ENCODE results near the gene CLRN3.

CLRN3 gene

DNA sequence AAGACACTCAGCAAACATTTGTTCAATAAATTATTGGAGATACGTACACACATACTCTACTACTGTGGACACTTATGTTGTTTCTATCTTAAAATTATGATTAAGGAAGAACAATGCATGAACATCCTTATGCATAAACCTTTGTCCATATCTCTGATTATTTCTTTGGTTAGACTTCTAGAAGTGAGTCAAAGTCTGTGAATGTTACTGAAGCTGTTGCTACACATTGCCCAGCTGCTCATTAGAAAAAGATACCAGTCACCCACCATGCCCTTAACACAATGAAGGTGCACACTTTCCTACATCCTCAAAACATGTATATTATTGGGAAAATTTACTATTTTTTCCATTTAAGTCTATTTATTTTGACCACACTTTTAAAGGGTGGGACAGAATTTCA lies 1.4 kb upstream of the CLRN3 start:
- DNase-seq = no peak

DNA sequence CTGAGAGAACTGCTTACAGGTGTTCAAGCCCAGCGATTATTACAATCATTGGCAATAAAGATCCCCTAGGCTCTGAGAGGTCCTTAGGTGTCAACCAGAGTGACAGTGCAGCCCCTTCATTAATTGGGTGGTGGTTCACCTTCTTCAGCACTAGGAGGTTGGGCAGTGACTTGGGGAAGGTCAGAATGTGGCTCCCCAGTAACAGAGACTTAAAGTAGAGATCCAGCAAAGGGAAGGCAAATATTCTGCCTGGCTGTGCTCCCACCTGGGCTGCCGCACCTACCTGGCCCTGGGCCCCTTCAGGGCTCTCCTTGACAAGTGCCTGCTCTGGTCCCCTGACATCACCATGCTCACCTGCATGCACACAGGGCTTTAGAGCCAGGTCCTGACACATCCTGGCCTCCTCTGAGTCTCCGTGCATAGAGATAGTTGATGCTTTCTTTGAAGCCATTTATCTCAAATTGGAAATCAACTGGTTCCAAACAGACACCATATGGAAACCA lies 1.9 kb downstream of the CLRN3 start:
- DNase-seq = no peak

GRCh38 chr10:127890216-127890615 lies 2.5 kb downstream of the CLRN3 start:
- no peak for DNase-seq

DNA sequence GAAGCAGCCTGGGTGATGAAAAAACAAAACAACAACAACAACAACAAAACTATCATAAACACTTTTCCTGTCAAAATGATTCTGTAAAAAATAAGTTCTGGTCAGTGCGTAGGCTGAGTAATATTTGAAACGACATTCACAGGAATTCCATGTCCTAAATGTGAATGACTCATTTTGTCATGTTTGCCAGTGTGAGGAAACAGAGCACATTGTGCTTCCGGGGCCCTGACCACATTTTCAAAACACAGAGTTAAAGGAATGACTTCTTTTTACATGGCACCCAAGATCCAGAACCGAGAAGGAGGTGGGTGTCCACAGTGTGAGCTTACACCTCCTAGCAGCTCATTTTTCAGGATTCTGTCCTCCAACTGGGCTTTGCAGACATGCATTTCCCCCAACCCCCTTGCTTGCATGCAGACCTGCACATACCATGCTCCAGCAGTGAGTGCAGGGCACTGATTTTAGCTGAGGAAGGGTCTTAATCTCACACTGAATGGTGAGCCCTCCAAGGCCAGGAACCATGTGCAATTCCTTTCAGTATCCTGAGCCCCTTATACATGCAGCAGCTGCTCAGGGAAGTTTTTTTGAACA lies 3.0 kb downstream of the CLRN3 start:
- DNase-seq = no peak

- DNase-seq = no peak
Measured at GRCh38 chr10:127888521-127889312, 4.0 kb downstream of the CLRN3 start.

DNA sequence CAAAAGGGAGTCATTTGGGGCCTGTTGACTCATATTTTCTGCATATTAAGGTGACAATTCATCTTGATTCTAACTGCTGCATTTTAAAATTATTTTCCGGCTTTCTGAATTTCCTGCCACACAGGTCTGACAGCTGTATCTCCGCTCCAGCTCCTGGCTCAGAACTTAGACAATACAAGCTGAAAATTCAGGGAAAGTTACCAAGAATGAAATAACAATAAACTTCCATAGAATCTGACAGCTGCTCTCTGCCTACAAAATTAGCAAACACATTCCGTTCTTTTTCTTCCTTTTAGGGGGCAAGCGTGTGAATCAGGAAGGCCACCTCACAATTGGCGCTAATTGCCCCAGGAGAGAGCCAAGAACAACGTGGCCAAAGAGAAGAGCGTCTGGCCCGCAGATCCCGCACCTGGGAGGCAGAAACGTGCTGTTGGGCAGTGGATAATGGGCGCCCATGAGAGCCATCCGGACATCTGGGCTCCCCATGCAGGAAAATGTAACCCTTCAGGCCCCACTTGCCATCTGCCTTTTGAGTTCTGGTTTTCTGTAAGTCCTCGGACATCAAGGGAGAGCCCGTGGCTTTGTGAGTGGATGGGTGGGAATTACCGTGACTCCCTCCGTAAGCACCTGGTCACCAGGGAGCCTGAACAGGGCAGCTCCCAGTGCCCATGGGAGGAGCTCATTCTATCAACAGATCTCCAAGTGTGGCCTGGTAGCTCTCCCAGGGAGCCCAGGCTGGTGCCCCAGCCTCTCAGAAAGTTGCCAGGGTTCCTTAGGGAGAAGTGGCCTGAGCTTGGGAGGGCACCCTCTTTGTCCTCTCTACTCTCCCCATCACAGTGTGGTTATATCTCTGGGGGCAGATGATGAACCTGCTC lies 5.0 kb downstream of the CLRN3 start:
- DNase-seq = no peak

GRCh38 chr10:127886371-127887051 lies 6.2 kb downstream of the CLRN3 start:
- DNase-seq = no peak

DNA sequence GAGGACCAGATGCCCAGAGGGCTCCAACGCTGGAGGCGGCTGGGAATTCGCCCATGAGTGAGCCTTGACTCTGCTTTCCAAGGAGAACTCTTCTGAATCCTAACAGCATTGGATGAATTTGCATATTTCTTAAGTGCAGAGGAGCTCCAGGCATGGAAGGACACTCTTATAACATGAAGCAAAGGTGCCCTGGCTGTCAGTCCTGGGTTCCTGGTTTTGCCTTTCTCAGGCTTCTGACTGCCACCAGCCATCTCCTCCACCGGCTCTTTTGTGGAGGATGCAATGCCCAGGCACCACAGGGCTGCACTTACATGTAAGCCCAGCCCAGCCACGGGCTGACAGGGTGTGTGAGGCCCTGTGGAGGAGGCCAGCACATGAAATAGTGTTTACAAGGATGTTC lies 8.2 kb downstream of the CLRN3 start:
- no peak for DNase-seq

DNA sequence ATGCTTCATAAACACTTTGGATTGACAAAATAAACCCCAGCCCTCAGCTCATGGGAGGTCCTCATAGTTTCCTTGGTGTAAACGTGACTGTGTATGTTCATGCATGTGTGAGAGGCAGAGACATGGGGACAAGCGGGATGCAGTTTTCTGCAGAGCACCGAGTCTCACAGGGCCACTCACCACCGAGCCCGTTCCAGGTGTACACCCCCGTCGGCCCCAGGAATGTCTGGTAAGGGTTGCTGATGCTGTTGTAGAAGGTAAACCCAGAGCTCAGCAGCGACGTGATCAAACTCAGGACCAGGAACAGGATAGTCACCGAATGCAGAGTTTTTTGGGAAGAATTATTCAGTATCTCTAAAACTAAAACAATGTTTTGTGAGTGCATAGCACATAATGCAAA lies 9.2 kb downstream of the CLRN3 start:
- no peak for DNase-seq

GRCh38 chr10:127882801-127883459 lies 9.8 kb downstream of the CLRN3 start:
- DNase-seq = no peak

- no peak for DNase-seq
Measured at GRCh38 chr10:127882391-127882790, 10.3 kb downstream of the CLRN3 start.

- DNase-seq = no peak
Measured at GRCh38 chr10:127881262-127881661, 11.5 kb downstream of the CLRN3 start.

DNA sequence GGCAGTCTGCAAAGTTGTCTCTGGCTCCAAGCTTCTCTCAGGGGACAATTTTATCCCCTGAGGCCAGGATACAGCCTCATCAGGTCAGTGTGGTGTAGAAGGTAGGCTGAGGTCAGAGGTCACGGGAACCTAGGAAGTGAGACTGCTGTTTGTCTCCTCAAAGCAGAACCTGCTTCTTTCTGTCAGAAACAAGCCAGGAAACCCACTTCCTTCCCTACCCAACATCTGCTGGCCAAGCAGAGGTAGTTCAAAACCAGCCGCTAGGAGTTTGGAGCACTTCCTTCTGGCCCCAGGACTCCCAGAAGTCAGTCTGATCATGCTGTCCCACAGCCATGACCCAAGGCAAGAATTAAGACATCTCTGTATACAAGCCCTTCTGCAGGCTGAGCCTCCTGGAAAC lies 12.2 kb downstream of the CLRN3 start:
- DNase-seq = no peak

GRCh38 chr10:127878475-127879055 lies 14.2 kb downstream of the CLRN3 start:
- no peak for DNase-seq

GRCh38 chr10:127877699-127878098 lies 15.0 kb downstream of the CLRN3 start:
- no peak for DNase-seq

GRCh38 chr10:127877116-127877515 lies 15.6 kb downstream of the CLRN3 start:
- DNase-seq = no peak

- no peak for DNase-seq
Measured at GRCh38 chr10:127875916-127876315, 16.8 kb downstream of the CLRN3 start.

- DNase-seq = no peak
Measured at GRCh38 chr10:127875449-127875765, 17.3 kb downstream of the CLRN3 start.

DNA sequence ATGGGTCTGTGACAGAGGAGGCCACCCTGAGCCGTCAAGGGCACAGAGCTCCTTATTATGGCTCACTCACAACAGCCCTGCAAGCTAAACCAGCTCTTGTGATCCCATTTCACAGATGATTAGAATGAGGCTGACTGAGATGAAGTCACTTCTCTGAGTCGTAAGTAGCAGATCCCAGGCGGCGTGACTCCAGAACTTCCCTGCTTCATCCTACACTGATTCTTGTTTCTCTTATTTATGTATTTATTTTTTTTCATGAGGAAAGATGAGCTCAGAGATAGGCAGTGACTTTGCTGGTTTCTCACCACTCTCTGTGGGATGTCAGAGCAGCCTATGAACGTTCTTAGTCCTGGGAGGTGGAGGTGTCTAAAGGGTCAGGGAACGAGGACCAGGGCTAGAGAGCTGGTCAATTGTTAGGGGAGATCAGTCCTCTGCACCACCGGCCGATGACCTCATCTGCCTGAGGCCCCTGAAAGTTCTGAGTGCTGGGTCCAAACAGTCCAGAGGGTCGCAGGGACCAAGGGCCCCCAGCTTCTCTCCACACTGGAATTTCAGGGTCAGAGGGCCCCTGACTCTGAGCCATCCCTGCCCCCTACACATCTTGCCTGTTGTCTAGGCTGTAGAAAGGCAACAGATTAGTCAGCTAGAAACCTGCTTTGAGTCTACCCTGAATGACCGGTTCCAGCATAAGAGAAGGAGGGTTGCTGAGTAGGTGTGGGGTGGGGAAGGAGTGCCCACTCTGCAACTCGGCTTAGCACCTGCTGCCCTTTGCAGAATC lies 17.9 kb downstream of the CLRN3 start:
- no peak for DNase-seq

DNA sequence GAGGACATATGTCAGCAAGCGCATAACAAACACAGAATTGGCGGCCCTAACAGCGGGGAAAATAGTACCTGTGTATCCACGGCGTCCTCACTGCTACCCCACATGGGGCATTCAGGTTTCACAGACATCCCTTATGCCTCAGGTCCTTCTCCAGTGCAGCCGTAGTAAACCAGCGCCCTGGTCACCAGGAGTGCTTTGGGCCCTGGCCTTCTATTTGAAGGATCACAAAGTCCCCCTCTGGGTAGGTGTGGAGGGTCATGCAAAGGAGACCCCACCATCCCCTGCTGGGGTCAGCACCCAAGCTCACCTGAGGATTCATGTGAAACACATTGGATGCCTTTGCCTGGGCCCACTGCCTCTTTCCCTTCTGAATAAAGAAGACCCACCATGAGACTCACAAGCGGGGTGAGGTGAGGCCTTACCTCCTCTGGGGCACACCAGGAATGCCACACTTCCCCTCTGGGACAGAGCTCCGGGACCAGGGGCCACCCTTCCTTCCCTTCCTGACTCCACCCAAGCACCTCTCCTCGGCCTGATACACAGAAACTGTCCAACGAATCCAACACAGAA lies 18.8 kb downstream of the CLRN3 start:
- no peak for DNase-seq

Measured in NCI-H1417 (cell line).